Activated CD4-positive, alpha-beta T cell treated with anti-CD3 and anti-CD28 coated beads, Interleukin-2, amount 10 ng/mL, durations not matched to agents 7 days and 5 days (primary cell): Measurements from ENCODE around the gene AFF3. TPM values are rescaled to one million over a fixed set of nuclear protein-coding genes. Genes with fewer than 3 reads are reported as not detected.

Experiments
- CTCF ChIA-PET: fragments of 350-600 bp; sonication (Branson Sonifier 250); formaldehyde crosslinking; loops from one replicate; lab custom pipeline; 2021; ENCODE audit warnings: antibody characterized with exemption; lab: Charles Lee
- POLR2A ChIA-PET: fragments of 350-600 bp; sonication (Branson Sonifier 250); formaldehyde crosslinking; loops from one replicate; lab custom pipeline; 2021; ENCODE audit warnings: antibody characterized with exemption; lab: Charles Lee
- DNase-seq: peaks from one replicate; pipeline ENCODE4 v3.0.0-alpha.2; 2020
- H3K27ac Mint-ChIP-seq: one replicate; pipeline ENCODE4 v1.8.0; 2021; ENCODE audit warnings: mild to moderate bottlenecking, moderate library complexity, mixed read lengths
- H3K27me3 Mint-ChIP-seq: one replicate; pipeline ENCODE4 v1.8.0; 2021; ENCODE audit warnings: mixed read lengths
- H3K36me3 Mint-ChIP-seq: one replicate; pipeline ENCODE4 v1.8.0; 2021; ENCODE audit warnings: low read depth, mixed read lengths
- H3K4me1 Mint-ChIP-seq: one replicate; pipeline ENCODE4 v1.8.0; 2021; ENCODE audit warnings: mixed read lengths
- H3K4me3 Mint-ChIP-seq: one replicate; pipeline ENCODE4 v1.8.0; 2021; ENCODE audit warnings: mild to moderate bottlenecking, moderate library complexity, mixed read lengths
- H3K9me3 Mint-ChIP-seq: one replicate; pipeline ENCODE4 v1.8.0; 2021; ENCODE audit warnings: mixed read lengths
- total RNA-seq, 2 experiments: library from RNA; stranded (reverse); gene quantifications; one replicate each; pipeline ENCODE4 v1.2.3, GENCODE V29; 2021

AFF3 gene
- total RNA-seq, 2 experiments from 2014 or later: 7.4 to 13.0 TPM

DNA sequence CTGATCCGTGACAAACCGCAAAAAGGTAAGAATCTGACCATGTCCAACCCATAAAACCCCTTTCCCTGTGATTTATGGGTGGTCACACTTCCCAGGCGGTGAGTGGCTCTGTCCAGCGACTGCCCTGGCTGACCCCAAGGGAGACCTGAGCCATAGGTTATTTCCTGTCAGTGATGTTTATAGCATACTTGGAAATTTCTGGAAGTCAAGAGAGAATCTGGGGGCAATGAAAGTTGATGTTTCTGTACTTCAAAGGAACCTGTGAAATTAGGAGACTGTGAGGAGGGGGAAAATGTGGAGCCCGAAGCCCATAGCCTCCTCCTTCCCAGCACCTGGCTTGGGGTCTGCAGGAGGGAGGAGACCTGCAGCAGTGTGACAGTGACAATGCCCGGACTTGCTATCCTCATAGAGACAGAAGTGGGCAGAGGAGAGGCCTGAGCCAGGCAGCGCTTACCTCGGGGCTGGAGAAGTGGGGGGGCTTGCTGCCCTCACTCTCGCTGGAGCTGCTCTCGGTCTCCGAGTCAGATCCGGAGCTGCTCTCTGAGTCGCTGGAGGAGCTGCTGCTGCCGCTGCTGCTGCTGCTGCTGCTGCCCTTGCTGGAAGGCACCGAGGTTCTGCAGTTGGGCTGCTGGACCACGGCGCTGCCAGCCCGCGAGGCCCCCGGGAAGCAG, 541.3 kb downstream of the AFF3 start:
- no peak overlapping the region for H3K4me3 Mint-ChIP-seq
- no peak overlapping the region for H3K27ac Mint-ChIP-seq
- POLR2A ChIA-PET: no interaction called here
- CTCF ChIA-PET: no interaction called here
- no peaks in the 10 kb centered on the region for H3K27me3 Mint-ChIP-seq
- no peaks in the 10 kb centered on the region for H3K36me3 Mint-ChIP-seq
- DNase-seq: no peak
- H3K4me1 Mint-ChIP-seq: no peaks in the 10 kb centered on the region
- H3K9me3 Mint-ChIP-seq: no peaks in the 10 kb centered on the region

DNA sequence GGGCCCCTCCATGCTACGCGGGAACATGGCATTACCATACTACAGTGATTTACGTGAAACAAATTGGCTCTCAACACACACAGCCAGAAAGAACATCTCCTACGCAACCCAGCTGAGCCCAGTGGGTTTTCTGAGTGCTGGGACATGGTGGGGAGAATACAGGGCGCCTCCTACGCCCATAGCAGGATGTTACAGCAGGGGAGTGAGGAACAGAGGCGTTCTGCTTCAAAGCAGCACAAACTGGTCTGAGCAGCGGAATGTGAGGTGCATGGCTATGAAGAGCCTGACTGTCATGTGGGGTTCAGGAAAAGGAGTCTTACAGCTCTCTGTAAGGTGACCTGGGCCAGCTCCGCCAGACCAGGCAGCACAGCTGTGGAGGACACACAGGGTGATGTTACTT, 543.9 kb downstream of the AFF3 start:
- no peaks in the 10 kb centered on the region for H3K36me3 Mint-ChIP-seq
- no peak overlapping the region for H3K27ac Mint-ChIP-seq
- no peak overlapping the region for H3K4me3 Mint-ChIP-seq
- H3K9me3 Mint-ChIP-seq: no peaks in the 10 kb centered on the region
- ChIA-PET CTCF (no interaction called here), POLR2A (no interaction called here)
- no peaks in the 10 kb centered on the region for H3K4me1 Mint-ChIP-seq
- DNase-seq: no peak
- no peaks in the 10 kb centered on the region for H3K27me3 Mint-ChIP-seq

DNA sequence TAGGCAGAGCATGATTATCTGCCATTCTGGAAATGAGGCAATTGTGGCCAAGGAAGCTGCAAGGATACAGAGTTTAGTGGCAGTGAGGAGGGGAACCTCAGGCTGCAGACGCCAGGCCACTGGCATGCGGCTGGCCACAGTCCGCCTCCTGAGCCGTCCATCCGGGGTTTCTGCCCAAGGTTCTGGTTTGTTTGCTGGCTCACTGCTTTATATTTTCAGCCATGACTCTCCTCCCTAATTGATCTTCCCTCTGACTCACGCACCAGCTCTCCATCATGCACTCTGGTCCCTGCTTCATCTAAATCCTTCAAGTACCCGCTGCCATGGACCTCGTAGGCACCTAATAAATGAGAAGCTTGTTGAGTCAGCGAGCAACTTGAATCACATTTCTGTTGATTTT, 544.8 kb downstream of the AFF3 start:
- POLR2A ChIA-PET: no interaction called here
- no peaks in the 10 kb centered on the region for H3K9me3 Mint-ChIP-seq
- H3K36me3 Mint-ChIP-seq: no peaks in the 10 kb centered on the region
- no peaks in the 10 kb centered on the region for H3K4me1 Mint-ChIP-seq
- CTCF ChIA-PET: no interaction called here
- no peak overlapping the region for H3K4me3 Mint-ChIP-seq
- no peak for DNase-seq
- H3K27me3 Mint-ChIP-seq: no peaks in the 10 kb centered on the region
- no peak overlapping the region for H3K27ac Mint-ChIP-seq

DNA sequence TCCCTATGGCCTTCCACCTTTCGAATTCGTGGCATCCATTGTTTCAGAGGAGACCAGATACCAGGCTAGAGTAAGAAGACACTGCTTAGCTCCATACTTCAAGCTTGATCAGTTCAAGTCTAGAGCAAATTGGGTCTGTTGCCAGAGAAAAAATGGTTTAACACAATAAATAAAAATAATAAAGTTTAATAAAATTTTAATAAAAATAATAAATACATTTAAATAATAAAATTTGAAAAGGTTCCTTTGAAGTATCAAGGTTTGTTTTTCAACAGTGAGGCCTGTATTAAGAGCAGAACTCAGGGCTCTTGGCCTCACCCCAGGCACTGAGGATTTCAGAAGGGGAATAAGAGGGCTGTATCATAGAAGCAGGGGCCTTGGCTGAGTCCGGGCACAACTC, 547.0 kb downstream of the AFF3 start:
- H3K27ac Mint-ChIP-seq: no peak overlapping the region
- CTCF ChIA-PET: interaction anchor here (0.7 kb wide), 1 partner anchor 10 kb away, joined by 3 read pairs; no protein-coding TSS in a partner anchor
- no peaks in the 10 kb centered on the region for H3K36me3 Mint-ChIP-seq
- H3K9me3 Mint-ChIP-seq: no peaks in the 10 kb centered on the region
- H3K27me3 Mint-ChIP-seq: no peaks in the 10 kb centered on the region
- no peak for DNase-seq
- POLR2A ChIA-PET: no interaction called here
- no peak overlapping the region for H3K4me3 Mint-ChIP-seq
- H3K4me1 Mint-ChIP-seq: no peaks in the 10 kb centered on the region

DNA sequence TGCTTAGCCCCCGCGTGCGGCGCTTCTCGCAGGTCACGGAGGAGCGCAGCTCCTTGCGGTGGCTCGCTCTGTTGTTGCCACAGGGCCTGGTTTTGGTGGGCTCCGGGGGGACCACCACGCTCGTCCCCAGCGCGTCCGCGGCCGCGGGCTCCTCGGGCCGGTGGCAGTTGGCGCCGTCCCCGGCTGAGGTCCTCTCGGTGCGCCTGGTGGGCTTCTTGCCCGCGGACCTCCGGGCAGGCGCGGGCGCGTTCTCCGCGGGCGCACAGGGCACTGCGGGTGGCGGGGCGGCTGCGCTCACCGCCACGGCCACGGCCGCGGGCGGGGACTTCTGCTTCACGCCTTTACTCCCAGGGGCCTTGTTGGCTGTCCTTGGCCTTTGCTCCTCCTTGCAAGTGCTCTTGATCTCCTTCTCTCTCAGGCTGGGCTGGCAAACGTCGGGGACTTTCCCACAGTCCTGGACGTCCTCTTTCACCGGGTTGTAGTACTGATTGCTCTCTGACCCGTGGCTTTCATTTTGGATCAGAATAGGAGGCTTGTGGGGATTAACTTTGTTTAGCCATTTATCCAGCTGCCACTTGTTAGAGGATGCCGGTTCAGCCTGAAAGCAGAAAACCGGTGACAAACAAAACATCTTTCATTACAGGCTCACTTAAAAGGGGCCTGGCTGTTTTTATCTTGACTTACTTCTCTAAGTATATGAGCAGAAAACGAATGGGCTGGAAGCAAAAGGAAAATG, 548.5 kb downstream of the AFF3 start:
- no peaks in the 10 kb centered on the region for H3K27me3 Mint-ChIP-seq
- H3K9me3 Mint-ChIP-seq: no peaks in the 10 kb centered on the region
- DNase-seq: no peak
- POLR2A ChIA-PET: no interaction called here
- CTCF ChIA-PET: no interaction called here
- H3K4me1 Mint-ChIP-seq: no peaks in the 10 kb centered on the region
- H3K4me3 Mint-ChIP-seq: no peak overlapping the region
- no peak overlapping the region for H3K27ac Mint-ChIP-seq
- H3K36me3 Mint-ChIP-seq: no peaks in the 10 kb centered on the region

DNA sequence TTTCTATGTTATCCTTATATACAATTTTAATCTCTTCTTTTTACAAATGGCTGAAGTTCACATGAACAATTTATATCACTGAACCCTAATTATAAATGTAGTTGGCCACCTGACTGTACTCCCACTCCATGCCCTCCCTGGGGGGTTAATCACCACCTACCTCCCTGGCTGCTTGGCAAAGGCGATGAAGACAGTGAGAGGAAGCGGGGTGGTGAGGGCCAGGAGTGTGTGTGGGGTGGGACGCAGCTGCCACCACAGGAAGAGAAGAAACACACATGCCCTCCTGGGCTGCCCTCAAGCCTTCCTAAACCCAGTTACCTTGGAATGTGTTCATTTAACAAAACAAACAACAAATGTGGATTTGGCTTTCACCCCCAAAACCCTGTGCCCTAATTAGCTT, 565.6 kb downstream of the AFF3 start:
- no peaks in the 10 kb centered on the region for H3K36me3 Mint-ChIP-seq

DNA sequence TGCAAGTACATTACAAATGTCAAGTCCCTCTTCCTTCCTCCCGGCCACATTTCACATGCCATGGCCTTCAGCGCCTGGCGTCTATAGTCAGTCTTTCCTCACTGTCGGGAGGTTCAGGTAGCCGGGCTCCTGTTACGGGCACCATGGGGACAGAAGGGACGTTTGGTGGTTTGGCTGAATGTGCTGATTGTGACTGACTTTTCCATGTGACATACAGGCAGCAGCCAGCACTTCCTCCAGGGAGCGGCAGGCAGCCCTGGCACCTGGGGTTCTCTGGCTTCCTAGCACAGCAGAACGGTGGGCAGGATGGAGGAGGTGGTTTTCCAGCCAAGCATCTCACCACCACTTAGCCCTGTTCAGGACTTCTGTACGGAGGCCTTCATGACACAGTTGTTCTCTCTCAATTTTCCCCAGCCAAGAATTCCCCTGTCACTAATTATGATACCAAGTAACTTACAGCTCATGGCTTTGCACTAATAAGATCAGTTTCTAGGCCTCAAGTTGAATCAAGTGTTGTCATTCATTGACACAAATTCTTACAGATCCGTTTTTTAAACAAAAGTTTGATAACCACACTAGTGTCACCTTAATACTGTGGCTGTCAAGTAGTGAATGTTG, 568.6 kb downstream of the AFF3 start:
- ChIA-PET POLR2A (no interaction called here), CTCF (no interaction called here)
- Mint-ChIP-seq H3K36me3 (no peaks in the 10 kb centered on the region), H3K4me1 (no peaks in the 10 kb centered on the region), H3K27me3 (no peaks in the 10 kb centered on the region), H3K4me3 (no peak overlapping the region), H3K27ac (no peak overlapping the region), H3K9me3 (no peaks in the 10 kb centered on the region)
- DNase-seq: no peak

More for the DNA sequence above, 565.6 kb downstream of the AFF3 start:
- POLR2A ChIA-PET: no interaction called here
- Mint-ChIP-seq H3K4me1 (no peaks in the 10 kb centered on the region), H3K4me3 (no peak overlapping the region), H3K27me3 (no peaks in the 10 kb centered on the region), H3K9me3 (no peaks in the 10 kb centered on the region), H3K27ac (no peak overlapping the region)
- CTCF ChIA-PET: interaction anchor here (0.7 kb wide), 1 partner anchor 39 kb away, joined by 4 read pairs; no protein-coding TSS in a partner anchor
- DNase-seq: no peak

DNA sequence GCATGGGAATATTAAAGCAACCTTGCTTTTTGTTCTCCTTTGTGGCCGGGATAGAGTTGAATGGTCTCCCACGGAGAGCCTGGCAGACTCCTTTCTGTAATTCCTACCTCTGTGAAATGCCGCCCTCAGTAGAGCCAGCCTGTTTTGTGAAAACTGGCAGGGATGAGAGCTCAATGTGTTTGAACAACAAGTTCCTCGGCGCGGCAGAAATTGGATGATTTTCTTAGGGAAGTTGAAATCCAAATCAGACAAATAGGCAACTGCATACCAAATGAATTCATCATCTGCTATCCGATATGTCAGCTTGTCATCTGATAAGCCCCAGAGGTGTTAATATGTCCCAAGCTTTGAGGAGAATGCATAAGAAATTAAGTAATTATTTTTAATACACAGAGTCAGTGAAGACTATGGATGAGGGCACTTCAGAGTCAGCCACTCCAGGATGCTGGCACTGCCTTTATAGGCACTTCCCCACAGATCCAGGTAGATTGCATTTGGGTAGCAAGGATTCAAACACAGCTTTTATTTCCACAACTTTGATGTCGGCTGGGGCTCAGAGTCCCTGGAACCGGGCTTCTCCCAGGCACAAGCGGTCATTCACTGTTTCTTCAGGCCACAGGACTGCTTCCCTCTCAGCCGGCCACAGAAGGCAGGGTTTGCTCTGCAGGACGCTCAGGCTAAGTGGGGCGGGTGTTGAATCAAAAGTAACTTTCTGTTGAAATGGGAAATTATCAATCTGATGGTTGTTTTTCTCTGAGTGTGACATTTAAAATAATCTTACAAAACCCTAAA, 569.8 kb downstream of the AFF3 start:
- ChIA-PET POLR2A (no interaction called here), CTCF (interaction anchor here (0.6 to 0.8 kb wide), 2 partner anchors 13 to 949 kb away, joined by 4 read pairs; no protein-coding TSS in a partner anchor)
- Mint-ChIP-seq H3K4me1 (no peaks in the 10 kb centered on the region), H3K36me3 (no peaks in the 10 kb centered on the region), H3K27me3 (no peaks in the 10 kb centered on the region), H3K4me3 (no peak overlapping the region), H3K27ac (no peak overlapping the region), H3K9me3 (no peaks in the 10 kb centered on the region)
- DNase-seq: no peak

DNA sequence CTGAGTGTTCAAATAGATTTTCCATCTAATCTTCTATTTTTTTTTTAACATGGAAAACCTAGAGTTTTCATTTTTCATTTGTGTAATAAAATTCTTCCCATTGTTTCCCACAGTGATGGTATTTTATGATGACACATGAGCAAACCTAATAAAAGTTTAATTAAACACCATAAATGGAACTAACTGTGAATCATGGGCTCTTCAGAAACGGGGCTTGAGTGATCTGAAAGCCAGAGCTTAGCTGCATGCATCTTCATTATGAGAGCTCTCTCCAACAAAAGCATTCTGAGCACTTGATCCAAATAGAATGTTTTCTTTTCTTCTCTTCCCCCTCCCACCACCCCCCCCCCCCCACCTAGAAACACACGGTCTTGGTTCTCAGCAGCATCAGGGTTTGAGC, 570.4 kb downstream of the AFF3 start:
- Mint-ChIP-seq H3K4me1 (no peaks in the 10 kb centered on the region), H3K27me3 (no peaks in the 10 kb centered on the region), H3K4me3 (no peak overlapping the region), H3K36me3 (no peaks in the 10 kb centered on the region), H3K9me3 (no peaks in the 10 kb centered on the region), H3K27ac (no peak overlapping the region)
- DNase-seq: no peak
- CTCF ChIA-PET: interaction anchor here (0.8 kb wide), 1 partner anchor 13 kb away, joined by 4 read pairs; no protein-coding TSS in a partner anchor
- POLR2A ChIA-PET: no interaction called here

DNA sequence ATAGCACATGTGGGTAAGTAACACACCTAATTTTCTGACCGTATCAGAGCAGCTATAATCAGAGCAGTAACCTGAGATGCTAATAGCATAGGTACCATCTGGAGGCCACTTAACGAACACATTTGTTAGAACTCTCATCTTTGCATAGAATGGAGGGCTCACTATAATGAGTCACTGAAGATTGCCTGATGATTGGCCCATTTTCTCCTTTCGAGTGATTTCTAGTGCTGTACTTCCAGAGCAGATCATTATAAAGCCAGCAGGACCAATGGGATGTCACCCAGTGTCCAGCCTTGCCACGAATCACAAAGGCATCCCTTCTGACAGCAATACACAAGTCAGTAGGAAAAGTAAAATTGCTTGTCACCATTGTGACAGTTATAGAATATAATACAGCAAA, 570.9 kb downstream of the AFF3 start:
- H3K4me3 Mint-ChIP-seq: no peak overlapping the region
- no peak for DNase-seq
- no peaks in the 10 kb centered on the region for H3K4me1 Mint-ChIP-seq
- ChIA-PET CTCF (interaction anchor here (0.8 kb wide), 1 partner anchor 12 kb away, joined by 4 read pairs; no protein-coding TSS in a partner anchor), POLR2A (no interaction called here)
- no peak overlapping the region for H3K27ac Mint-ChIP-seq
- no peaks in the 10 kb centered on the region for H3K27me3 Mint-ChIP-seq
- no peaks in the 10 kb centered on the region for H3K9me3 Mint-ChIP-seq
- no peaks in the 10 kb centered on the region for H3K36me3 Mint-ChIP-seq

DNA sequence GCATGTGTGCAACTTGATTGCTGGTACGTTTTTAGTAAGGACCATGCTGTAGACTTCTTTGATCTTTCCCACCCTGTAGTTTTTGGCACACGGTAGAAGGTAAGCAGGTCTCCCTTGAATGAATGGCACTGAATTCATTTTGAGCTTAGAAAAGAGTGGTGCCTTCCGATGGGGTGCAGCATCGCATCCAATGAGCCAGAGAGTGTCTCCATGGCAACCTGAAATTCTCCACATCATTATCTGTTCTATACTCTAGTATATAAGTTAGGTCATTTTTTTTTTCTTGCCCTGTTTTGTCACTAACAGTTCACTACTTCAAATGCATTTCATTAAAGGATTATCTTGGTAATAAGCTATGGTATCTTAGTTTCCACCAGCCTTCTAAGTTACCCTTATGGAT, 571.4 kb downstream of the AFF3 start:
- no peak for DNase-seq
- H3K9me3 Mint-ChIP-seq: no peaks in the 10 kb centered on the region
- no peak overlapping the region for H3K4me3 Mint-ChIP-seq
- H3K27me3 Mint-ChIP-seq: no peaks in the 10 kb centered on the region
- ChIA-PET CTCF (no interaction called here), POLR2A (no interaction called here)
- no peaks in the 10 kb centered on the region for H3K36me3 Mint-ChIP-seq
- H3K27ac Mint-ChIP-seq: no peak overlapping the region
- H3K4me1 Mint-ChIP-seq: no peaks in the 10 kb centered on the region

DNA sequence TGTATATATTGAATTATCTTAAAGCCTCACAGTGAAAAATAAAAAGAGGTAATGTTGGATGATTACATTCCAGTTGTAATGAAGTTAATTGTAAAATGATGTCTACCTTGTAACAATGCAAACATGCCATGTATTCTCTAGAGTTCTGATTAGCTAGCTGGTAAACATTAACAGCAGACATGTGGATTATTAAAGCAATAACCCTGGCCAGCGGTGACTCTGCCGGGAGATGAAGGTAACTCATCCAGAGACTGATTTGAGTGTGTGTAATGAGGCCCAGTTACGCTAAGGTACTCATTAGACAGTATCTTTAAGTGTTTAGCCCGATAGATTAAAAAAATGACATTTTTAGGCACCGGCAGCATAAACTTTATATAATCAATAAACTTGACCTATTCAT, 573.0 kb downstream of the AFF3 start:
- Mint-ChIP-seq H3K27me3 (no peaks in the 10 kb centered on the region), H3K4me1 (no peaks in the 10 kb centered on the region), H3K27ac (no peak overlapping the region), H3K36me3 (no peaks in the 10 kb centered on the region), H3K4me3 (no peak overlapping the region), H3K9me3 (no peaks in the 10 kb centered on the region)
- no peak for DNase-seq
- CTCF ChIA-PET: no interaction called here
- POLR2A ChIA-PET: no interaction called here

DNA sequence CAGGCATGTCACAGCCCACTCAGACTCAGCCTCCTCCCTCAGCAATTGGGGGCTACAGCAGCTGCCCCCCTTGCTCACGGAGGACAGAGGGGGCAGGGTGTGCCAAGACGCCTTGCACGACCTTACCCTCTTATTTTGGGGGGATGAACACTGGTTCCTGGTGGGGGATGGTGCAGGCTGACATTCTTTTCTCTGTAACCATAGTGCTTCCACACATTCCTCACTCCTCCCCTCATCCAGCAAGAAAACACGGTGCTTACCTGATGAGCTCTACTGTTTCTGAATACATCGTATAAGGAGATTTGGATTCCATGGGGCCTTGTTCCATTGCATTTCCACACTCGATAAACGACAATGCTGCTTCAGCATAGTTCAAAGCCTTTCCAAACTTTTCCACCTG, 577.2 kb downstream of the AFF3 start:
- Mint-ChIP-seq H3K4me3 (no peak overlapping the region), H3K27ac (no peak overlapping the region), H3K36me3 (no peaks in the 10 kb centered on the region), H3K4me1 (no peaks in the 10 kb centered on the region), H3K27me3 (no peaks in the 10 kb centered on the region), H3K9me3 (no peaks in the 10 kb centered on the region)
- CTCF ChIA-PET: no interaction called here
- no peak for DNase-seq
- POLR2A ChIA-PET: no interaction called here
